A549 treated with AZD9567 at 1 μM for 4 hours (cell line): ENCODE results near the gene PRR29. TPM values are rescaled to one million over a fixed set of nuclear protein-coding genes. Genes with fewer than 3 reads are reported as not detected.

Experiments used
- total RNA-seq: library from RNA; stranded (reverse); fragments of 200-300 nt; extraction: Qiagen RNA extraction; gene quantifications from 5 replicates; pipeline ENCODE4 v1.2.3, GENCODE V29; 2022; ENCODE audit not compliant: insufficient read depth

PRR29 gene
- total RNA-seq = 0.48 to 0.71 TPM (median 0.56 TPM) in 4 of 5 replicates, not detected in the other

GRCh38 chr17:63998050-63998720 lies at the start of gene PRR29:
PRR29 (plus strand) TSS chr17:63998351; CDS start chr17:63998365, 14 bp downstream.

DNA sequence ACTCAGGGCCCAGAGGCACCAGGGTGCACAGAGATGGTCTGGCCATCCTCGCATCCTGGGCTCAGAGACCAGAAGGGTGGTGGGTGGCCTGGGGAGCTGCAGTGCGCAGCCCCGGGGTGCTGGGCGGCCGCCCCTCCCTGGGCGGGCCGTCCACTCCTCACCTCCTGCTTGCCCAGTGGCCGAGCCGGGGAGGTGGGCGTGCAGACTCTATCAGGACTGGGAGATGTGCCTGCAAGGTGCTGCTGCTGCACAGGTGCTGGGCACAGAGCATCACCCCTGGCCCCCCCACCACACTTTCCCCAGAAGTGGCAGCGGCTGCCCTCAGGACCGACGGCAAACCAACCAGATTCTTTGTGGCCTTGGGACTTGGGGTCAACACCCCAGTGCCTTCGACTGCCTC lies 25.4 kb upstream of the PRR29 start, which contains the start of gene SCN4A:
SCN4A (minus strand) TSS at position 123 of the 400 bp plus-strand sequence; CDS start at position 46, 77 bp downstream.

GRCh38 chr17:64020056-64020766 lies 22.1 kb downstream of the PRR29 start, which contains the start of gene ICAM2:
ICAM2 (minus strand) TSS chr17:64020633; CDS start chr17:64006691, 13,942 bp downstream.

Other genes with a start within 250 kb of the PRR29 start
- 93.5 to 137 TPM (median 99.5 TPM) in 5 replicates for gene CCDC47, start 224.8 kb upstream of the PRR29 start, total RNA-seq
- gene DDX42, start 224.2 kb upstream of the PRR29 start, total RNA-seq = 96.9 to 111 TPM (median 100 TPM) in 5 replicates
- gene PSMC5, start 170.9 kb upstream of the PRR29 start, total RNA-seq = 202 to 232 TPM (median 220 TPM) in 5 replicates
- gene FTSJ3, start 170.7 kb upstream of the PRR29 start, total RNA-seq = 50.6 to 85.0 TPM (median 56.6 TPM) in 5 replicates
- 53.2 to 61.5 TPM (median 57.0 TPM) in 5 replicates for gene SMARCD2, start 155.7 kb upstream of the PRR29 start, total RNA-seq
- gene CSH2, start 124.7 kb upstream of the PRR29 start, total RNA-seq = not detected in 5 replicates
- not detected in 5 replicates for gene GH2, start 116.4 kb upstream of the PRR29 start, total RNA-seq
- gene CSH1, start 101.8 kb upstream of the PRR29 start, total RNA-seq = not detected in 5 replicates
- gene CSHL1, start 87.1 kb upstream of the PRR29 start, total RNA-seq = not detected in 5 replicates
- gene GH1, start 79.5 kb upstream of the PRR29 start, total RNA-seq = not detected in 5 replicates
- gene CD79B, start 66.0 kb upstream of the PRR29 start, total RNA-seq = 0.07 TPM in 2 of 5 replicates, not detected in the others
- 0.02 to 0.03 TPM (median 0.02 TPM) in 3 of 5 replicates, not detected in the others for gene SCN4A, start 25.4 kb upstream of the PRR29 start, total RNA-seq
- 0.08 to 0.09 TPM in 2 of 5 replicates, not detected in the others for gene ICAM2, start 22.3 kb downstream of the PRR29 start, total RNA-seq
- gene ERN1, start 131.8 kb downstream of the PRR29 start, total RNA-seq = 2.2 to 4.3 TPM (median 3.7 TPM) in 5 replicates